Spleen (tissue), 11 donors: ENCODE measurements around the gene LNX2. TPM values are rescaled to one million over a fixed set of nuclear protein-coding genes. Genes with fewer than 3 reads are reported as not detected.
A peak's percentile ranks its signal among the peaks of the same experiment; 100 is the strongest.

Experiments used
- DNase-seq: peaks from one replicate; pipeline ENCODE4 v3.0.0-alpha.2; 2020
- H3K27ac ChIP-seq, 8 donors: fragments of 200-600 bp; sonication (generic) in 7 of 8; 1 replicate in 4 of 8; 2 replicates in 4 of 8; pipeline versions ENCODE4 v1.5.0 to v1.8.0; 2016 to 2021; ENCODE audit warnings: inconsistent platforms in 4 of 8, mild to moderate bottlenecking in 4 of 8, moderate library complexity in 1 of 8
- H3K27me3 ChIP-seq, 7 donors: fragments of 200-600 bp; sonication (generic) in 6 of 7; replicated peaks in 1 of 7; 1 replicate in 4 of 7; 2 replicates in 3 of 7; pipeline versions ENCODE4 v1.5.0 to v1.8.0; 2016 to 2021; ENCODE audit warnings: inconsistent platforms in 3 of 7, mild to moderate bottlenecking in 1 of 7
- H3K36me3 ChIP-seq, 6 donors: fragments of 200-600 bp; sonication (generic) in 5 of 6; 1 replicate in 4 of 6; 2 replicates in 2 of 6; pipeline versions ENCODE4 v1.5.0 to v1.8.0; 2016 to 2021; ENCODE audit warnings: inconsistent platforms in 2 of 6
- H3K4me1 ChIP-seq, 6 donors: fragments of 200-600 bp; sonication (generic) in 5 of 6; 1 replicate in 3 of 6; 2 replicates in 3 of 6; pipeline versions ENCODE4 v1.5.0 to v1.8.0; 2016 to 2021; ENCODE audit warnings: inconsistent platforms in 3 of 6
- H3K4me3 ChIP-seq, 8 donors: fragments of 200-600 bp; sonication (generic) in 7 of 8; 1 replicate in 4 of 8; 2 replicates in 4 of 8; pipeline versions ENCODE4 v1.5.0 to v1.8.0; 2016 to 2021; ENCODE audit warnings: inconsistent platforms in 4 of 8, mild to moderate bottlenecking in 4 of 8, moderate library complexity in 2 of 8
- H3K9me3 ChIP-seq, 8 donors: fragments of 200-600 bp; sonication (generic) in 7 of 8; 1 replicate in 4 of 8; 2 replicates in 4 of 8; pipeline versions ENCODE4 v1.5.0 to v1.8.0; 2016 to 2021; ENCODE audit warnings: inconsistent platforms in 4 of 8
- CTCF ChIP-seq, 11 experiments: fragments of 200-600 bp in 7 of 11; fragments of 450-650 bp in 4 of 11; sonication (generic) in 4 of 11; IDR thresholded peaks in 8 of 11; conservative IDR thresholded peaks in 3 of 11; 1 replicate in 7 of 11; 2 replicates in 4 of 11; pipeline versions ENCODE4 v1.4.0 to v1.8.0; 2016 to 2021; ENCODE audit warnings: antibody characterized with exemption in 11 of 11, inconsistent platforms in 4 of 11, mild to moderate bottlenecking in 1 of 11
- POLR2A ChIP-seq, 3 donors: fragments of 450-650 bp; IDR thresholded peaks; one replicate each; pipeline ENCODE4 v1.5.1; 2017; ENCODE audit warnings: antibody characterized with exemption in 3 of 3, mild to moderate bottlenecking in 1 of 3
- POLR2AphosphoS5 ChIP-seq, 3 donors: sonication (generic); formaldehyde crosslinking; IDR thresholded peaks; one replicate each; pipeline ENCODE4 v1.5.1; 2017; ENCODE audit warnings: antibody characterized with exemption in 3 of 3
- WGBS, 5 donors: extraction: QIAGEN DNeasy Blood & Tissue Kit in 3 of 5; methylation state at CpG; one replicate each; pipeline versions ENCODE4 v1.1.5 to v1.1.7; 2013 to 2018; 5-methylcytosine and 5-hydroxymethylcytosine counted together
- intact Hi-C: fragments of 100-400 bp; cut with DNase I; formaldehyde crosslinking; loops from one replicate; pipeline ENCODE4 v1.15.0; 2023; ENCODE audit warnings: low total_unique reads
- polyA plus RNA-seq, 3 donors: library from polyadenylated mRNA; stranded (reverse); fragments of 200-250 nt; gene quantifications; one replicate each; pipeline ENCODE4 v1.2.1, GENCODE V29; 2013
- total RNA-seq, 7 donors: library from RNA; depleted of rRNA in 3 of 7; stranded (reverse); fragments of >200 nt in 3 of 7; fragmentation: NEBNext Ultra II Directional in 4 of 7; extraction: Animal tissue kit (Norgen Biotek cat#: 25700) in 4 of 7; gene quantifications; one replicate each; pipeline versions ENCODE4 v1.1.0 to v1.2.1, GENCODE V29; 2016 to 2021
- donor health status: healthy with polysubstance abuse.
- donor health status: DM: no; HTN: no; CAD: no; lungs with moderate emphysema.
- donor health status: DM: no; HTN: no; CAD: no.
- donor health status: Bipolar disorder and iron deficiency.
- donor health status: healthy.
- donor health status: DM: no; HTN: no; CAD: no.
- donor health status: DM: yes; HTN: yes; CAD: no.

Gene LNX2
- total and polyA plus RNA-seq, 10 donors = 1.8 to 8.8 (median 6.7) TPM

GRCh38 chr13:27627380-27627779, 7.1 kb upstream of the LNX2 start:
- 73 to 86% (median 77%) methylated on average over 3 of the region's 3 CpGs for WGBS, 5 donors

DNA sequence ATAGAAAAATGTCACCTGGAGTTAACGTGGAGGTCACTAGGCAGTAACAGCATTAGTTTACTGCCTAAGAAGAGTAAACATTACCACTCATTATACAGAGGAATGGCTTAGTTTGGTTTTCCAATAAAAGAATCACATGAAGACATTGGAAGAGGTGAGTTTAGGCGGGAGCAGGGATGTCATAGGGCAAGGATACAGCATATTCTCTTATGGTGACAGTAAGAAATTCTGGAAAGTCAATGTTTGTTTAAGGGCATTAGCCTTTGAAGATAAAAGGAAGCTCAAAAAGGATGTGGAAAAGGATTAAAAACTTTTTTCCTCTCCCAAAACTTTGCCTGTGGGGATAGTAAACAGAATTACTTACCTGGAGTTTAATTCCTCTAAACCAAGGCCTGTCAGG, 5.5 kb upstream of the LNX2 start:
- no peaks in the 10 kb centered on the region for H3K27me3 ChIP-seq

More at GRCh38 chr13:27627380-27627779, 7.1 kb upstream of the LNX2 start:
- H3K4me3 ChIP-seq = no peak overlapping the region
- TF ChIP-seq POLR2AphosphoS5 (IDR thresholded peaks at IDR 0.05) = no peak
- no peak for TF ChIP-seq CTCF (IDR thresholded peaks at IDR 0.05 in 8 of 11, conservative IDR thresholded peaks at IDR 0.05 in 3 of 11)
- TF ChIP-seq POLR2A (IDR thresholded peaks at IDR 0.05) = no peak
- H3K9me3 ChIP-seq = no peaks in the 10 kb centered on the region
- peaks cover 0 to 42% (median 6%) of the 10 kb centered on the region in 6 donors for H3K36me3 ChIP-seq
- no peaks in the 10 kb centered on the region for H3K27me3 ChIP-seq
- H3K27ac ChIP-seq = no peak overlapping the region
- intact Hi-C loops = loop anchor here (10.0 kb wide), 1 partner anchor 173 kb away; the partner anchor contains the start of gene MTIF3
- H3K4me1 ChIP-seq = peaks cover 7 to 72% (median 27%) of the 10 kb centered on the region in 6 donors
- no peak for DNase-seq

DNA sequence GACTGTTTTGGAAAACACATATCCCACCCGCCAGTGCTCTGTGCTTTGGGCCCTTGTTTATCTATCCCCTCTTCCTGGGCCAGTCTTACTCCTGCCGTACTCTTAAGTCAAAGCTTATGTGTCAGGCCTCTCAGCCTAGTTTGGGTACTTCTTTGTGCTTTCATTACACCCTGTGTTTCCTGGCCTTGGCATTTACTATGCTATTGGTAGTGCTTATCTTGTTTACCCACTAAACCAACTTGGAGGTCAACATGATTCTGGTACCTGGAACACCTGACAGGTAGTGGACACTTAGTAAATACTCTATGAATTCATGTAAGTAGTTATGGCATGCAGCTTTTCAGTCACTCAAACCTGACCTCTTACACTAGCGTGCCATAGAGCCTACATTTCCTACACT, 3.7 kb upstream of the LNX2 start:
- H3K36me3 ChIP-seq = peaks cover 0 to 24% (median 4%) of the 10 kb centered on the region in 6 donors
- no peak for DNase-seq
- H3K4me1 ChIP-seq = peaks cover 13 to 80% (median 37%) of the 10 kb centered on the region in 6 donors
- no peak overlapping the region for H3K4me3 ChIP-seq
- H3K9me3 ChIP-seq = no peaks in the 10 kb centered on the region
- H3K27me3 ChIP-seq = no peaks in the 10 kb centered on the region
- intact Hi-C loops = loop anchor here (10.0 kb wide), 1 partner anchor 169 kb away; the partner anchor contains the start of gene MTIF3
- no peak overlapping the region for H3K27ac ChIP-seq
- WGBS, 5 donors = 95 to 99% (median 96%) methylated on average over 3 of the region's 3 CpGs
- TF ChIP-seq CTCF (IDR thresholded peaks at IDR 0.05 in 8 of 11, conservative IDR thresholded peaks at IDR 0.05 in 3 of 11) (no peak), POLR2AphosphoS5 (IDR thresholded peaks at IDR 0.05) (no peak)

More for the DNA sequence above, 5.5 kb upstream of the LNX2 start:
- Histone ChIP-seq H3K4me3 (no peak overlapping the region), H3K9me3 (no peaks in the 10 kb centered on the region), H3K27ac (no peak overlapping the region), H3K4me1 (peaks cover 10 to 78% (median 29%) of the 10 kb centered on the region in 6 donors), H3K36me3 (peaks cover 0 to 27% (median 4%) of the 10 kb centered on the region in 6 donors)
- TF ChIP-seq CTCF (IDR thresholded peaks at IDR 0.05 in 8 of 11, conservative IDR thresholded peaks at IDR 0.05 in 3 of 11) = no peak
- TF ChIP-seq POLR2A (IDR thresholded peaks at IDR 0.05) = no peak
- WGBS, 5 donors = 85 to 94% (median 91%) methylated on average over 2 of the region's 2 CpGs
- intact Hi-C loops = loop anchor here (10.0 kb wide), 1 partner anchor 171 kb away; the partner anchor contains the start of gene MTIF3
- no peak for DNase-seq

- no peak for DNase-seq
- intact Hi-C loops = loop anchor here (10.0 kb wide), 1 partner anchor 168 kb away; the partner anchor contains the start of gene MTIF3
- peaks cover 18 to 80% (median 45%) of the 10 kb centered on the region in 6 donors for H3K4me1 ChIP-seq
- H3K27me3 ChIP-seq = no peaks in the 10 kb centered on the region
- H3K9me3 ChIP-seq = no peaks in the 10 kb centered on the region
- TF ChIP-seq POLR2A (IDR thresholded peaks at IDR 0.05) = no peak
- no peak for TF ChIP-seq POLR2AphosphoS5 (IDR thresholded peaks at IDR 0.05)
- no peak for TF ChIP-seq CTCF (IDR thresholded peaks at IDR 0.05 in 8 of 11, conservative IDR thresholded peaks at IDR 0.05 in 3 of 11)
- H3K27ac ChIP-seq = no peak overlapping the region
- peaks cover 0 to 19% (median 4%) of the 10 kb centered on the region in 6 donors for H3K36me3 ChIP-seq
- H3K4me3 ChIP-seq = peak overlapping the region in 4 of 8 donors; percentile 81 to 95 (median 92)
- WGBS, 5 donors = 65 to 88% (median 84%) methylated on average over 7 of the region's 7 CpGs
Measured at GRCh38 chr13:27622881-27623280, 2.6 kb upstream of the LNX2 start.
